K562 (cell line): Measurements from ENCODE around the gene TMEM101.

Experiments used
- JUN ChIP-seq, 2 experiments: sonication (generic) in 1 of 2; formaldehyde crosslinking in 1 of 2; IDR thresholded peaks; 2 replicates each; pipeline versions ENCODE4 v1.6.1 to v1.8.0; 2012 to 2022; ENCODE audit warnings: borderline replicate concordance in 2 of 2, mild to moderate bottlenecking in 2 of 2, improper control_type of control experiment in 1 of 2, low read depth in 1 of 2, low read length in 1 of 2, missing genetic modification reagents in 1 of 2
- RBM17 ChIP-seq: fragments of 200-400 bp; formaldehyde crosslinking; IDR thresholded peaks from 2 replicates; pipeline ENCODE4 v1.6.1; 2017; ENCODE audit warnings: low read depth, mild to moderate bottlenecking, low read length, borderline replicate concordance
- RNF219 ChIP-seq: fragments of 250-450 bp; sonication (Bioruptor Pico); IDR thresholded peaks from 2 replicates; pipeline ENCODE4 v1.5.0; 2022; ENCODE audit warnings: mild to moderate bottlenecking
- ZNF282 ChIP-seq: sonication (generic); formaldehyde crosslinking; IDR thresholded peaks from 2 replicates; pipeline ENCODE4 v1.8.1; 2023; ENCODE audit warnings: missing genetic modification reagents

DNA sequence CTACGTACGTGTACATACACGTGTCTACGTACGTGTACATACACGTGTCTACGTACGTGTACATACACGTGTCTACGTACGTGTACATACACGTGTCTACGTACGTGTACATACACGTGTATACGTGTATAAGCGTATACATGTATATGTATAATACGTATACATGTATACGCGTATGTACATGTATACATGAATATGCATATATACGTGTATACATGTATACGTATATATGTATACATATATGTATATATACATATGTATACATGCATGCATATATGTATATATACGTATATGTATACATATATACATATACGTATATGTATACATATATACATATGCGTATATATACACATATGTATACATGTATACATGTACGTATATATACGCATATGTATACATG is 38.9 kb downstream of the TMEM101 start:
- no peak for TF ChIP-seq RBM17
- no peak for TF ChIP-seq RNF219
- TF ChIP-seq ZNF282 (CRISPR knock-in tag): no peak
- no peak for TF ChIP-seq JUN (IDR thresholded peaks at IDR 0.05; ENCODE audit: borderline replicate concordance, low read depth, low read length)
- no peak for TF ChIP-seq JUN (CRISPR knock-in tag; IDR thresholded peaks at IDR 0.05; ENCODE audit: borderline replicate concordance)
